ENCODE data around the gene IL11RA.

The IL11RA gene

GRCh38 chr9:34651876-34652601 is at the start of gene IL11RA:
Gene IL11RA (plus strand): TSS chr9:34652185. CDS start chr9:34655218, 3,033 bp downstream.
- peak; percentile 90 for DNase-seq

DNA sequence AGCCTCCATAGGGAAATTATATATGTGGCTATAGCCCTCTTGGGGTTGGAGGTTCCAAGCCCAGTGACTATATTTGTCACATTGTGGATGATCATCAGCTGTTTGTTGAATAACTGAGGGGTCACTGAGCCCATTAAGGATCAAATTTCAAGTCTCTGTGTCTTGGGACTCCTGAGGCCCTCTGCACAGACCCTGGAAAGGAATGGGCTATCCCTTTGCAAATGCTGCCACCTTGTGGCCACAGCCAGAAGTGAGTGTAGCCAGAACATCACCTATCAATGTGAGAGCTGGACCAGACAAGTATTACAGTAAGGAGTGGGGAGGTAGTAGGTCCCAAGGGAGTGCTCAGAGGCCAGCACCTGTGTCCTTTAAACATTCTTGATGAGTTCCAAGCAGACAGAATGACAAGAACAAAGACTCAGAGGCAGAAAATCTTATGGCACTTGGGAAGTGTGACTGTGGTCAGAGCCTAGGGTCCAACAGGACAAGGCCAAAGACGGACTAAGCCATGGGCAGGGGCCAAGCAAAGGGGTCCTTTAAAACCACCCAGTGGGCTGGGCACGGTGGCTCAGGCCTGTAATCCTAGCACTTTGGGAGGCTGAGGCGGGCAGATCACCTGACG is 48.3 kb upstream of the IL11RA start:
- peak; percentile 88 for DNase-seq

DNA sequence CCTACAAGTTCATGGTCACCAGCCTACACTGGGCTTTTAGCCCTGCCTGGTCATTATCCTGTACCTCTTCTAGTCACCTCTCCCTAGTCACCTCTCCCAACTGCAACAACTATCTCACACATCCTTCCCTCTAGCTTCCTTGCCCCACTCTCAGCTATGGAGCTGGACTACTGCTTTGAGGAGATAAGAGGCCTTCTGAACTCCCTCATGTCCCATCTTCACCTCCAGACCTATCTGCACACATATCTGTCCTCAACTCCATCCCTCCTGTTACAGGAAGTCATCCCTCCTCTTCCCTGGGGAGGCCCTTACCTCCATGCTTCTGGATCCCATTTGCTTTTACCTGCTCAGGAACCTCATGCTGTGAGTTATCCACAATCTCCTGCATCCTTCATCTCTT is 45.8 kb upstream of the IL11RA start:
- DNase-seq = no peak

DNA sequence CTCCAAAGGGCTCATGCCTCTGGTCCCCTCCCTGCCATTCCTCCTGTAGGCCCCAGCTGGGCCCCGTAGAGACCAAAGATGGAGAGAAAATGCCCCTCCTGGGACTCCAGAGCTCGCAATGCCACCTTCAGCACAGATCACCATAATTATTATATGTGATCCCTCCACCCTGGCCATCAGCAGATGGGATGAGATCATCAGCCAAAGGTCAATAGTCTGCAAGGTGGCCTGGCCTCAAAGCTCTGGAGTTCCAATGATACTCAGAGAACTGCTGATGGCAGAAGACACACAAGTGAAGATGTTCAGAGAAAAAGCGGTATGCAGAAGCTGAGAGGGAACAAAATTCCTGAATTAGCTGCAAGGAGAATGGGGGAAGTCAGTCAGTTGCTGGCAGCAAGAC is 45.1 kb upstream of the IL11RA start:
- DNase-seq = no peak

DNA sequence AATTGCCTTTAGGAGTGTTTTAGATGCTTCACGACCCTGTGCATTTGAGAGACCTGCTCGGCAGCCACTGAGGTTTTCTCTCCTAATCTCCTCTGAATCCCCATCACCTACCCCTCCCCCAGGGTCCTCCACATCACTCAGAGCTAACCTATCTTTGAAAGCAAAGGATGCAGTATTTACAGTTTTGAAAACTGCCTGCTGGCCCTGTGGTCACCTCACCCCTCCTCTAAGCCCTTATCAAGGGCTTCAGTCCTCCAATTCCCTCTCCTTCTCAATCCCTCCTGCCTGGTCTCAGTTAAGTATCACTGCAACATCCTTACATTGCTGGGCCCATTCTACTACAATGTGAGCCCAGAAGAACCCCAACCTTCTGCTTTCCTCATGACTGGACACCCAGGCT is 44.7 kb upstream of the IL11RA start:
- no peak for DNase-seq

GRCh38 chr9:34610434-34611206 is 41.4 kb upstream of the IL11RA start:
- no peak for DNase-seq

DNA sequence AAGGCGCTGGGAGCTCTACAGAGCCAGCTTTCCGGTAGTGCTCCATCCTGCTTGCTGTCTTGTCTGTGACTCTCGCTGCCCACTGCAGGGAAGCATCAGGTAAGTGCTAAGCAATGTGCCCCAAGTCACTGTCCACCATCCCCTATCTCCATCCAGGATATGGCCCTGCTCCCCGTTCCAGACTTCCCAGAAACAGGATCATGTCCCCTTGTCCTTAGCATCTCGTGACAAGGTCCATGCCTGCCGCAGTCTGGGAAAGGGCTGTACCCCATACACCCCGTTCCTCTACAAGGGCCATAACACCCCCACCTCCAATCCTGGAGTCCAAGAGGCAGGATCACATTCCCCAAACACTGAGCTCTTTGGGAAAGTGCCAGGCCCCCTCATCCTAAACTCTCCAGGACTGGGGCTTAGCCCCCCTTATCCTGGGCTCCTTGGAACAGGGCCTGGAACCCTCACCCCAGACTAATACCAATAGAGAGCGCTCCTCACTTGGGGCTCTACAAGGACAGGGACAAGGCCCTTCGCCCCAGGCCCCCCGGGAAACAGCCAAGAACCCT is 40.7 kb upstream of the IL11RA start:
- DNase-seq = no peak

DNA sequence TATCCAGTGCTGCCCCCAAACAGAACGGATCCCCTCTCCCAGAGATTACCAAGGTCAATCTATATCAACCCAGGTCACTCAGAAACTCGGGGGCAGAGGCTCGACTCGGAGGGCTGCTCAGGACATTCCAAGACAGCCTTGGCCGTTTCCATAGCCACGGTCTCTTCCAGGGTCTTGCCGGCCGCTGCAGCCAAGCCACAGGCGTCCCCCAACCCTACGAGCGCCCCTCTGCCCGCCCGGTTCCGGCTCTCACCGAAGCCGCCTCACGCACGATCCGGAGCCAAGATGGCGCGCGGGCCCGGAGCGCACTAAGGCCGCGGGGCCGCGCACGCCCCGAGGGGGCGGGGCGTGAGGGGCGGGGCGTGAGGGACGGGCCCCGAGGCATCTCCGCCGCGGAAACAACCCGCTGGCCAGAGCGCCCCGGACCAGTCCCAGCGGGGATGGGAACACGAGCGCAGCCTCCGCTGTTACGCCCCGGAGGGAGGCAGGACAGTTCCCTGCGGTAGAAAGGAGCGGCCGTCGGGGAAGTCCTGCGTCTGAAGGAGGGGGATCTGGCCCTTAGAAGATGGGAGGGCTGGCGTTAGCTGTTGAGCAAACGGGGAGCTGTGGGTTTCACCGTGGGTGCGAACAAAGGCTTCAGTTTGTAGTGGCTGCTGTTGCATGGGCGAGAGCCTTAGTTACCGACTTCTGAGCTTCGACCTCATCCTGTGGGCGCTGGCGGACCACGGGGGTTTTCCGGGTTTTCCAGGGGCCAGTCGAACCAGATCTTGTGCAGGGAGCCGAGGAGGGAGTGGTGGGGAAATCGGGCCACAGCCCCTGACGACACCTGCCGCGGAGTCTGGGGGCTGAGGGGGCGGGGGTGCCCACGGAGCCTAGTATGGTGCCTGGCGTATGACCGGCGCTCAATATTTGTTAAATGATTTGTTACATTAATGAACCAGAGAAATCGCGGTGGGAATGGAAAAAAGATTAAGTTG is 39.9 kb upstream of the IL11RA start, which contains the start of gene RPP25L:
Gene RPP25L, minus strand, starts transcription at position 287 of the 977 bp plus-strand sequence. CDS start 801 bp downstream, outside the sequence.
- peak; percentile 90 for DNase-seq

- DNase-seq = peak; percentile 96
Measured at GRCh38 chr9:34612788-34613390, 39.1 kb upstream of the IL11RA start.

- DNase-seq = no peak
Measured at GRCh38 chr9:34615132-34615531, 36.9 kb upstream of the IL11RA start.

DNA sequence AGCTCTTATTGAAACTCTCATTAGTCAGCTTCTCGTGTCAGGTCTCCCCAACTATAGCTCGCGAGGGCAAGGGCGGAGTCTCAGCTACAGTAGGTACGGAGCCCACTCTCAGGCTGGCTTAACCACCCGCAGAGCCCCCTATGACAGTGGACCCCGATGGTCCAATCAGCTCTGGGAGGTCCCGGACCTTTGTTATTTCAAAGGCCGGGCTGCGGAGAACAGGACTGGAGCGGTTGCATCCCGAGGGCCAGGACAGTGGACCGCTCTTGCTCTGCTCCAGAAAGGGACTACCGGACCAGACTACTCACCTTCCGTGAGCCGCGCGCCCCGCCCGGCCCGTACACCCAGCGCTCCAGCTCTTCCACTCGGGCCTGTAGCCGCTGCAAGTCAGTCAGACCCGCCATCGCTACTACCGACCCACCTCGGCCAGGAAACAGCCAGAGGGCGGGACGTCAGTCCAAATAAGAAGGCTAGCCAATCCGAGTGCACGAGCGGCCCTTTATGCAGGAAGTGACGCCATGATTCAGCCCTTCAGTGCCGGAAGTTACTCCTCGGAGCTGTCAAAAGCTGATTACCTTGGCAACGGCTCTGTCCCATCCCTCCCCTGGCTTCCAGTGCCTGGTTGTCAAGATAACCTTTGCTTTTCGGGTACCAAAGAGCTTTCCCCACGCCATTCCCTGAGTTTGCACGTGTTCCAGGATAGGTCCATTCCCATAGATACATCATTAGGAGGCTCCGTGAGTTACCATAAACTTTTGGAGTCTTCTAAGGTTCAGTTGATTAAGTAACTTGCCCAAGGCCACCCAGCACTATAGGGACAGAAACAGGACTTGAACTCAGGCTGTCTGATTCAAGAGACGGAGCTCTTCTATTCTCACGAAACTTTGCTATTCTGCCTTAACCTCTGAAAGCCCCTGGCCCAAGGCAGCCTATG is 31.7 kb upstream of the IL11RA start, which contains the start of gene DCTN3:
Gene DCTN3, minus strand, starts transcription at position 435 of the 934 bp plus-strand sequence. Its CDS starts 31 bp downstream, at position 404.
- DNase-seq = peak; percentile 100

GRCh38 chr9:34623374-34624235 is 28.4 kb upstream of the IL11RA start:
- DNase-seq = no peak

DNA sequence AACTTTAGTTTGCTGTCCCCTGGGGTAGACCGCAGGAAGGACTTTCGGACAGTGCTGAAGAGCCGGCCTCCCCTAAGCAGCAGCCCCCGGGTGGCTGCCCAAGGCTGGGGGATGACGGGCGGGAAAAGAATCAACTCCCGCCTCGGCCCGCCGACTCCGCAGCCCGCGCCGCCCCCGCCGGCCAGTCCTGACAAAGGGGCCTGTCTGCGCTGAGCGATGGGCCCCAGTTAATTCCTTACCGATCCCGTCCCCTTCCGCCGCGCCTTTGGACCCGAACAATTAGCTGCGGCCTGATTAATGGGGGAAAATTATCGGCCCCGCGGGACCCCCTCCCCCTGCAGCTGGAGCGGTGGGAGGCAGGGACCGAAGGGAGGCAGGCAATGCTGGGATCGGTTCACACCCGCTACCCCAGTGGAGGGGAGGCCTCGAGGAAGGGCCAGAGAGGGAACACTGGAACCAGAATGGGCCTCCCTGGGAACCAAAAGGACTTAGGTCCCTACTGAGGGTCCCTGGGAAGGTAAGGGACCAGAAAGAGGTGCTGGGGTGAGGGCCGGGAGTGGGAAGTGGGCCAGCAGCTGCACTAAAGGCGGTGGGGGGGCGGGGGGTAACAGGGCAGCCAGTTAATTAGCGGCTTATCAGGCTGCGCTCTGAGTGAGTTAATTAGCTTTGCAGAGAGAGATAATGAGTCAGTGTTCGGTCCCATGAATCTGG is 27.4 kb upstream of the IL11RA start:
- DNase-seq = no peak

DNA sequence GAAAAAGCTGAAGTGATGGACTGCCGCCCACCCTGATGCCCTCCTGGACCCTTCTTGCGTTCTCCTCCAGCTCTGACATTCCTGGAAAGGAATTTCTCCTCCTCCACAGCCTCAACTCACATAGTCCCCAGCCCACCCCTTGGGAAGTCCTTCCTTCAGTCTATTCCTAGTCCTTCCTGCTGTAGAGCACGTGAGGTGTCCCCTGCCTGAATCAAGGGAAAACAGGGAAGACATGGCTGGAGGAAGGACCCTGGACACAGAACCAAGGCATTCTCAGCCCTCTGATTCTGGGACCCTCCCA is 26.8 kb upstream of the IL11RA start:
- no peak for DNase-seq

DNA sequence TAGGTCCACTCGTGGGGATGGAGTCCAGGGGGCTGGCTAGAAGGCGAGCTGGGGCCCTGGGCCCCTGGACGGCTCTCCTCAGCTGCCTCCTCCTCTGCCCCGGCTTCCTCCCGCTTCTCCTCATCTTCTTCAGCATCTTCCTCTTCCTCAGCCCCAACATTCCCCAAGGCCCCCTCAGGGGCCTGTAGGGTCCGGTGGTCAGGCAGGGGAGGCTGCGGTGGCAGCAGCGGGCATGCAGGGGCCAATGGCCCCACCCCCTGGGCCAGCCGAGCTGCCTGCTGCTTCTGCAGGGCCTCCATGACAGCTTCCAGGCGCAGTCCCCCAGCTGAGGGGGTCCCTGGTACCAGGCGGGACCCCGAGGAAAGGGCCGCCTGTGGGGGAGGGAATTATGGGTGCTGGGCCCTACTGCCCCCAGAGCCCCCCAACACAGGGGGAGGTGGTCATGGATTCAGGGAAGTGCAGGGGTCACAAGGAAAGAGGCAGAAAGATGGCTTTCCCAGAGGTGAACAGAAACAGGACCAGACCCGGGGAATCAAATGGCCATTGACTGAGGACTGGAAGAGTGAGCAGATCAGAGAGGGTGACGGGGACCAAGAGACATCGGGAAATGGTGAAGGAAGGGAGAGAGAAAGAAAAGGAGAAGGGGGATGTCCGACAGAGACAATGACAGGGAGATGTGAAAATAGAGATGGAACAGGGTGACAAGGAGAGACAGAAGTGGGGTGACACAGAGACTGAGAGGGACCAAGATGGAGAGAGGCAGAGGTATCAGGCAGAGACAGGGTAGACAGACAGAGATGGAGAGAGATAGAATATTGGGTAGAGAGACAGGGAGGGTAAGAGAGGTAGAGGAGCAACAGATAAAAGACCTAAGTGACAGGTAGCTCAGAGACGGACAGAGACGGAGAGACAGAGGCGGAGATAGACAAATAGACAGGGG is 24.0 kb upstream of the IL11RA start:
- no peak for DNase-seq

DNA sequence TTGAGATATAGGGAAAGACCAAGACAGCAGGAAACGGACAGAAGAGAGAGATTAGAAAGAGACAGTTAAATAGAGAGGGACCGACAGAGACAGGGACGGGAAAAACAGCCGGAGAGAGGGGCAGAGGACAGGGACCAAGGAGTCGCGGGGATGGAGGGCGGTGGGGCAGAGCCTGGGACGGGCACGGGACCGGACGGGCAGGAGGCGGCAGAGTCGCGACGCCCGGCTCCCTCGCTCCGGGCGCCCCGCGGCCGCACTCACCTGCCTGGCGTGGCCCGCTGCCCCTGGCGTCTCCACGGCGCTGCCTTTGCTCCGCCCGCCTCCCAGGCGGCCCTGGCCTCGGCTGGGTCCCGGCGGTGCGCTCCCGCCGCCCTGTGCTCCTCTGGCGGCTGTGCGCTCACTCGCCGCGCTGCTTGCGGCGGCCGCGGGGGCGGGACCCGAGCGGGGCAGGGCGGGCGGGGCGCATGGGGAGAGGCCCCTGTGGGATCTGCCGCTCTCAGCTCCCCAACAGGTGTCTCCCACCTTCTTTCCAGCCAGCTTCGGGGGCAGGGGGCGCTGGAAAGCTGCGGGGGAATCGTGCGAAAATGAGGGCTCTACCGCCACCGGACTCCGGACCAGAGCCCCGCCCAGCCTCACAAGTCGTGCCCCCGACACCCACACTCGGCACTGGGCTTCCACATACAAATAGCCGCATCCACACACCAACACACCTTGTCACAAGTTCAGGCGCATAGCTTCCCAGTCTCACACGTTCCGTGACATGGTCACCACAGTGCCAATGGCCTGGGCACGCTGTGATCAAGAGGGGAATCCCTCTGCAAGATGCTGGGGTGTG is 23.1 kb upstream of the IL11RA start, which contains the start of gene ARID3C:
Gene ARID3C, minus strand, starts transcription at position 411 of the 835 bp plus-strand sequence. CDS start 1,052 bp downstream, outside the sequence.
- DNase-seq = peak; percentile 53

- no peak for DNase-seq
Measured at GRCh38 chr9:34629491-34629808, 22.5 kb upstream of the IL11RA start.

Measured in hematopoietic multipotent progenitor cell treated with erythropoietin and hydrocortisone succinate and interleukin-3 and kit ligand, for 6 days (in vitro differentiated cells).